HCT116 (cell line): ENCODE results near the gene SOX30.
"Not testable (repeated sequence)": the region's sequence is repeated elsewhere in the genome, so short reads cannot be mapped to it uniquely, and the experiment has no call there.

Experiments
- ATF3 ChIP-seq: IDR thresholded peaks from 2 replicates; pipeline ENCODE4 v1.6.1; 2012
- CEBPB ChIP-seq: IDR thresholded peaks from 2 replicates; pipeline ENCODE4 v1.6.1; 2012; ENCODE audit warnings: low read depth
- CTCF ChIP-seq, 3 experiments: fragments of 200-600 bp in 1 of 3; sonication (generic) in 1 of 3; IDR thresholded peaks in 2 of 3; conservative IDR thresholded peaks in 1 of 3; 2 replicates each; pipeline ENCODE4 v1.5.1; 2012 to 2017; ENCODE audit warnings: low read depth in 2 of 3, low read length in 2 of 3, antibody characterized with exemption in 1 of 3, borderline replicate concordance in 1 of 3, control low read depth in 1 of 3, mild to moderate bottlenecking in 1 of 3, mixed read lengths in 1 of 3, mixed run types in 1 of 3, moderate library complexity in 1 of 3; ENCODE audit not compliant: insufficient read depth in 1 of 3
- ELF1 ChIP-seq: IDR thresholded peaks from 2 replicates; pipeline ENCODE4 v1.6.1; 2012; ENCODE audit warnings: low read depth, borderline replicate concordance
- POLR2A ChIP-seq: IDR thresholded peaks from 2 replicates; pipeline ENCODE4 v1.7.0; 2011; ENCODE audit warnings: borderline replicate concordance; ENCODE audit not compliant: insufficient read depth, insufficient read length; ENCODE audit errors: extremely low read depth
- RAD21 ChIP-seq: IDR thresholded peaks from 2 replicates; pipeline ENCODE4 v1.6.1; 2012; ENCODE audit warnings: low read depth, mild to moderate bottlenecking

- not testable (repeated sequence) for TF ChIP-seq RAD21; POLR2A; CEBPB; ATF3; CTCF (IDR thresholded peaks at IDR 0.05 in 2 of 3, conservative IDR thresholded peaks at IDR 0.05 in 1 of 3; ENCODE audit: borderline replicate concordance in 1 of 3, insufficient read depth in 1 of 3, low read depth in 2 of 3, low read length in 2 of 3); ELF1
Observed at GRCh38 chr5:157693816-157694215, 41.6 kb upstream of the SOX30 start.
